Thymus (tissue), 11 donors: ENCODE data around the gene MARCHF9. TPM values are rescaled to one million over a fixed set of nuclear protein-coding genes. Genes with fewer than 3 reads are reported as not detected.

Source experiments
- DNase-seq, 9 donors: peaks; one replicate each; pipeline ENCODE4 v3.0.0-alpha.2; 2013; ENCODE audit warnings: low spot score in 9 of 9, low read depth in 6 of 9, missing footprints in 1 of 9
- H3K27ac ChIP-seq, 2 donors: one replicate each; pipeline ENCODE4 v1.5.1; 2013; ENCODE audit warnings: control low read depth in 1 of 2, low read depth in 1 of 2, low read length in 1 of 2, mild to moderate bottlenecking in 1 of 2, moderate library complexity in 1 of 2
- H3K27me3 ChIP-seq, 2 donors: one replicate each; pipeline ENCODE4 v1.5.1; 2013; ENCODE audit warnings: low read length in 1 of 2; ENCODE audit not compliant: control insufficient read depth in 2 of 2, insufficient read depth in 1 of 2
- H3K36me3 ChIP-seq, 2 donors: one replicate each; pipeline ENCODE4 v1.5.1; 2013; ENCODE audit warnings: low read length in 1 of 2, mild to moderate bottlenecking in 1 of 2, moderate library complexity in 1 of 2; ENCODE audit not compliant: control insufficient read depth in 2 of 2, insufficient read depth in 2 of 2
- H3K4me1 ChIP-seq, 2 donors: one replicate each; pipeline ENCODE4 v1.5.1; 2013; ENCODE audit warnings: low read length in 2 of 2; ENCODE audit not compliant: control insufficient read depth in 2 of 2, insufficient read depth in 2 of 2
- H3K4me3 ChIP-seq, 2 donors: one replicate each; pipeline ENCODE4 v1.5.1; 2013; ENCODE audit warnings: low read length in 2 of 2, control low read depth in 1 of 2, mild to moderate bottlenecking in 1 of 2
- H3K9me3 ChIP-seq, 2 donors: one replicate each; pipeline ENCODE4 v1.5.1; 2013; ENCODE audit warnings: low read length in 1 of 2, mild to moderate bottlenecking in 1 of 2; ENCODE audit not compliant: control insufficient read depth in 2 of 2, insufficient read depth in 1 of 2
- WGBS: extraction: QIAGEN DNeasy Blood & Tissue Kit; methylation state at CpG from one replicate; pipeline ENCODE4 v1.1.7; 2013; 5-methylcytosine and 5-hydroxymethylcytosine counted together
- polyA plus RNA-seq: library from polyadenylated mRNA; stranded (reverse); fragments of 200-250 nt; gene quantifications from one replicate; pipeline ENCODE4 v1.2.3, GENCODE V29; 2013
- total RNA-seq: library from RNA; stranded (reverse); fragments of 120-200 nt; gene quantifications from one replicate; pipeline ENCODE4 v1.2.4, GENCODE V29; 2013
- donor health status: healthy.

MARCHF9 gene
- total and polyA plus RNA-seq, 2 donors, result 10.7 to 54.9 TPM

- DNase-seq, result no peak
- Histone ChIP-seq H3K27ac (no peak overlapping the region), H3K4me3 (no peak overlapping the region), H3K4me1 (no peaks in the 10 kb centered on the region), H3K9me3 (peaks cover 1 to 11% of the 10 kb centered on the region in 2 donors), H3K27me3 (peaks cover 0 to 13% of the 10 kb centered on the region in 2 donors), H3K36me3 (peaks cover 66 to 80% of the 10 kb centered on the region in 2 donors)
- WGBS, result 88% methylated on average over 5 of the region's 5 CpGs
Measured at GRCh38 chr12:57729321-57729844, 25.5 kb upstream of the MARCHF9 start.

- Histone ChIP-seq H3K4me3 (no peak overlapping the region), H3K9me3 (peaks cover 1 to 11% of the 10 kb centered on the region in 2 donors), H3K27ac (no peak overlapping the region), H3K36me3 (peaks cover 74 to 88% of the 10 kb centered on the region in 2 donors), H3K27me3 (peaks cover 0 to 13% of the 10 kb centered on the region in 2 donors), H3K4me1 (no peaks in the 10 kb centered on the region)
- 97% methylated on average over 13 of the region's 13 CpGs for WGBS
- DNase-seq, result no peak
Measured at GRCh38 chr12:57730336-57731067, 24.4 kb upstream of the MARCHF9 start.

- WGBS, result 97% methylated on average over 19 of the region's 19 CpGs
- peaks cover 69 to 85% of the 10 kb centered on the region in 2 donors for H3K36me3 ChIP-seq
- H3K27ac ChIP-seq, result no peak overlapping the region
- H3K27me3 ChIP-seq, result peaks cover 0 to 12% of the 10 kb centered on the region in 2 donors
- no peaks in the 10 kb centered on the region for H3K4me1 ChIP-seq
- no peak for DNase-seq
- peaks cover 0 to 7% of the 10 kb centered on the region in 2 donors for H3K9me3 ChIP-seq
- no peak overlapping the region for H3K4me3 ChIP-seq
Measured at GRCh38 chr12:57731411-57732080, 23.4 kb upstream of the MARCHF9 start.

- 94% methylated on average over 4 of the region's 4 CpGs for WGBS
- Histone ChIP-seq H3K4me1 (no peaks in the 10 kb centered on the region), H3K27me3 (peaks cover 0 to 13% of the 10 kb centered on the region in 2 donors), H3K4me3 (no peak overlapping the region), H3K9me3 (peaks cover 0 to under 1% of the 10 kb centered on the region in 2 donors), H3K27ac (no peak overlapping the region), H3K36me3 (peaks cover 68 to 80% of the 10 kb centered on the region in 2 donors)
- DNase-seq, result no peak
Measured at GRCh38 chr12:57732270-57732669, 22.6 kb upstream of the MARCHF9 start.

GRCh38 chr12:57732726-57733593 lies 21.9 kb upstream of the MARCHF9 start:
- H3K9me3 ChIP-seq, result no peaks in the 10 kb centered on the region
- H3K4me1 ChIP-seq, result no peaks in the 10 kb centered on the region
- no peak for DNase-seq
- H3K27me3 ChIP-seq, result peaks cover 0 to 11% of the 10 kb centered on the region in 2 donors
- peaks cover 62 to 80% of the 10 kb centered on the region in 2 donors for H3K36me3 ChIP-seq
- no peak overlapping the region for H3K27ac ChIP-seq
- 96% methylated on average over 11 of the region's 11 CpGs for WGBS
- H3K4me3 ChIP-seq, result no peak overlapping the region

GRCh38 chr12:57733928-57734327 lies 21.0 kb upstream of the MARCHF9 start:
- H3K4me3 ChIP-seq, result no peak overlapping the region
- no peaks in the 10 kb centered on the region for H3K9me3 ChIP-seq
- H3K4me1 ChIP-seq, result peaks cover 0 to 5% of the 10 kb centered on the region in 2 donors
- H3K27ac ChIP-seq, result no peak overlapping the region
- no peak for DNase-seq
- H3K36me3 ChIP-seq, result peaks cover 60 to 77% of the 10 kb centered on the region in 2 donors
- H3K27me3 ChIP-seq, result peaks cover 0 to 16% of the 10 kb centered on the region in 2 donors
- 97% methylated on average over 6 of the region's 6 CpGs for WGBS

GRCh38 chr12:57734591-57734990 lies 20.3 kb upstream of the MARCHF9 start:
- peaks cover 0 to 22% of the 10 kb centered on the region in 2 donors for H3K27me3 ChIP-seq
- 96% methylated on average over 4 of the region's 4 CpGs for WGBS
- H3K9me3 ChIP-seq, result no peaks in the 10 kb centered on the region
- H3K4me1 ChIP-seq, result peaks cover 2 to 12% of the 10 kb centered on the region in 2 donors
- H3K27ac ChIP-seq, result no peak overlapping the region
- DNase-seq, result no peak
- H3K4me3 ChIP-seq, result no peak overlapping the region
- H3K36me3 ChIP-seq, result peaks cover 57 to 77% of the 10 kb centered on the region in 2 donors

- Histone ChIP-seq H3K9me3 (no peaks in the 10 kb centered on the region), H3K27me3 (peaks cover 0 to 22% of the 10 kb centered on the region in 2 donors), H3K4me1 (peaks cover 5 to 19% of the 10 kb centered on the region in 2 donors), H3K27ac (no peak overlapping the region), H3K4me3 (no peak overlapping the region), H3K36me3 (peaks cover 54 to 74% of the 10 kb centered on the region in 2 donors)
- 89% methylated on average over 8 of the region's 8 CpGs for WGBS
- DNase-seq, result no peak
Measured at GRCh38 chr12:57735198-57735855, 19.6 kb upstream of the MARCHF9 start.
